Fibroblast of lung (primary cell): ENCODE measurements around the gene ZBTB12. TPM values are rescaled to one million over a fixed set of nuclear protein-coding genes. Genes with fewer than 3 reads are reported as not detected.

ENCODE experiments used
- DNase-seq, 2 donors: peaks; one replicate each; pipeline versions ENCODE4 v3.0.0 to v3.0.0-alpha.2; 2010; ENCODE audit warnings: low read depth in 2 of 2
- H2AFZ ChIP-seq: 2 replicates; pipeline ENCODE4 v1.5.1; 2012; ENCODE audit warnings: low read length, control low read depth, inconsistent platforms
- H3K27ac ChIP-seq: 2 replicates; pipeline ENCODE4 v1.5.1; 2011; ENCODE audit warnings: low read length, control low read depth; ENCODE audit not compliant: insufficient read depth
- H3K27me3 ChIP-seq: 2 replicates; pipeline ENCODE4 v1.5.1; 2011; ENCODE audit warnings: mild to moderate bottlenecking, low read length; ENCODE audit not compliant: control insufficient read depth, insufficient read depth
- H3K36me3 ChIP-seq: 2 replicates; pipeline ENCODE4 v1.5.1; 2011; ENCODE audit warnings: low read length; ENCODE audit not compliant: control insufficient read depth, insufficient read depth
- H3K4me1 ChIP-seq: 2 replicates; pipeline ENCODE4 v1.5.1; 2011; ENCODE audit warnings: low read length; ENCODE audit not compliant: control insufficient read depth, insufficient read depth; ENCODE audit errors: extremely low read depth
- H3K4me2 ChIP-seq: 2 replicates; pipeline ENCODE4 v1.5.1; 2011; ENCODE audit warnings: low read length, control low read depth; ENCODE audit not compliant: insufficient read depth; ENCODE audit errors: extremely low read depth
- H3K4me3 ChIP-seq, 4 experiments: fragments of 200-600 bp in 1 of 4; sonication (generic) in 1 of 4; replicated peaks in 1 of 4; 2 replicates each; pipeline ENCODE4 v1.5.1; 2011 to 2016; ENCODE audit warnings: low read length in 4 of 4, low read depth in 3 of 4, mild to moderate bottlenecking in 3 of 4, control low read depth in 2 of 4, inconsistent platforms in 1 of 4, mixed read lengths in 1 of 4; ENCODE audit not compliant: insufficient read depth in 1 of 4; ENCODE audit errors: control extremely low read depth in 1 of 4
- H3K79me2 ChIP-seq: 2 replicates; pipeline ENCODE4 v1.5.1; 2012; ENCODE audit warnings: mild to moderate bottlenecking, low read length, inconsistent platforms; ENCODE audit not compliant: control insufficient read depth, insufficient read depth
- H3K9ac ChIP-seq: 2 replicates; pipeline ENCODE4 v1.5.1; 2011; ENCODE audit warnings: mild to moderate bottlenecking, low read length, control low read depth; ENCODE audit not compliant: insufficient read depth
- H3K9me3 ChIP-seq: 2 replicates; pipeline ENCODE4 v1.5.1; 2012; ENCODE audit warnings: low read depth, low read length; ENCODE audit not compliant: control insufficient read depth, insufficient read depth
- H4K20me1 ChIP-seq: 2 replicates; pipeline ENCODE4 v1.5.1; 2011; ENCODE audit warnings: low read length; ENCODE audit not compliant: control insufficient read depth, insufficient read depth; ENCODE audit errors: extremely low read depth
- CTCF ChIP-seq, 2 donors: IDR thresholded peaks in 1 of 2; conservative IDR thresholded peaks in 1 of 2; 1 replicate in 1 of 2; 2 replicates in 1 of 2; pipeline ENCODE4 v1.5.1; 2011 to 2012; ENCODE audit warnings: low read length in 2 of 2, control low read depth in 1 of 2, inconsistent platforms in 1 of 2, low read depth in 1 of 2, mild to moderate bottlenecking in 1 of 2
- EZH2 ChIP-seq: IDR thresholded peaks from 2 replicates; pipeline ENCODE4 v1.5.1; 2012; ENCODE audit warnings: low read length, control low read depth, mild to moderate bottlenecking; ENCODE audit errors: missing control alignments
- polyA plus RNA-seq, 2 donors: library from polyadenylated mRNA; depleted of rRNA in 1 of 2; stranded (reverse) in 1 of 2; unstranded in 1 of 2; fragments of >200 nt; gene quantifications; 2 replicates each; pipeline ENCODE4 v1.2.1, GENCODE V29; 2011 to 2012; ENCODE audit warnings: missing spikeins in 1 of 2
- total RNA-seq: library from RNA; depleted of rRNA; stranded (reverse); fragments of >200 nt; gene quantifications from 2 replicates; pipeline ENCODE4 v1.2.1, GENCODE V29; 2014

Gene ZBTB12
- total and polyA plus RNA-seq, 2 donors (not counting 1 experiment from before 2014, with no cell fraction given), result 1.2 to 13.2 TPM

GRCh38 chr6:31927242-31927862 lies 25.5 kb upstream of the ZBTB12 start, which contains the start of gene C2:
C2 (plus strand) TSS chr6:31927717; CDS start chr6:31927753, 36 bp downstream.
- no peaks in the 10 kb centered on the region for H3K27me3 ChIP-seq
- no peaks in the 10 kb centered on the region for H3K9me3 ChIP-seq
- H4K20me1 ChIP-seq, result no peaks in the 10 kb centered on the region
- TF ChIP-seq CTCF (conservative IDR thresholded peaks at IDR 0.05 in 1 of 2, IDR thresholded peaks at IDR 0.05 in 1 of 2; ENCODE audit: low read depth in 1 of 2, low read length in 2 of 2) (no peak), EZH2 (no peak)
- H3K4me3 ChIP-seq, result peak within 1 kb of the TSS in 1 of 4 experiments; percentile 38
- H3K9ac ChIP-seq, result no peak within 1 kb of the TSS
- peak within 1 kb of the TSS; percentile 15 for H3K4me2 ChIP-seq
- no peak for DNase-seq
- H3K79me2 ChIP-seq, result no peaks in the 10 kb centered on the region
- H3K27ac ChIP-seq, result no peak within 1 kb of the TSS
- H3K36me3 ChIP-seq, result no peaks in the 10 kb centered on the region
- H2AFZ ChIP-seq, result peak within 1 kb of the TSS; percentile 62
- H3K4me1 ChIP-seq, result no peaks in the 10 kb centered on the region

- Histone ChIP-seq H3K27ac (no peak overlapping the region), H3K27me3 (no peaks in the 10 kb centered on the region), H3K4me1 (no peaks in the 10 kb centered on the region), H3K9me3 (no peaks in the 10 kb centered on the region), H3K9ac (no peak overlapping the region), H3K4me2 (no peak overlapping the region), H4K20me1 (no peaks in the 10 kb centered on the region), H3K36me3 (no peaks in the 10 kb centered on the region), H3K4me3 (no peak overlapping the region), H2AFZ (no peak overlapping the region), H3K79me2 (no peaks in the 10 kb centered on the region)
- TF ChIP-seq CTCF (conservative IDR thresholded peaks at IDR 0.05 in 1 of 2, IDR thresholded peaks at IDR 0.05 in 1 of 2; ENCODE audit: low read depth in 1 of 2, low read length in 2 of 2) (peak; percentile 3 to 36), EZH2 (no peak)
- no peak for DNase-seq
Observed at GRCh38 chr6:31922942-31923341, 21.1 kb upstream of the ZBTB12 start.

- Histone ChIP-seq H3K27ac (no peak overlapping the region), H2AFZ (no peak overlapping the region), H3K79me2 (no peaks in the 10 kb centered on the region), H3K4me3 (no peak overlapping the region), H3K4me2 (no peak overlapping the region), H4K20me1 (no peaks in the 10 kb centered on the region), H3K4me1 (no peaks in the 10 kb centered on the region), H3K9me3 (no peaks in the 10 kb centered on the region), H3K9ac (no peak overlapping the region), H3K36me3 (no peaks in the 10 kb centered on the region), H3K27me3 (no peaks in the 10 kb centered on the region)
- TF ChIP-seq EZH2 (no peak), CTCF (conservative IDR thresholded peaks at IDR 0.05 in 1 of 2, IDR thresholded peaks at IDR 0.05 in 1 of 2; ENCODE audit: low read depth in 1 of 2, low read length in 2 of 2) (no peak)
- DNase-seq, result peak in 1 of 2 donors; percentile 75
Observed at GRCh38 chr6:31920811-31921210, 18.9 kb upstream of the ZBTB12 start.
